ENCODE data around the gene NARF. TPM values are rescaled to one million over a fixed set of nuclear protein-coding genes. Genes with fewer than 3 reads are reported as not detected.

NARF gene
- polyA plus RNA-seq, 4 donors, result 74.7 to 94.5 (median 81.4) TPM

GRCh38 chr17:82432017-82432416 is 26.5 kb upstream of the NARF start:
- no peak for DNase-seq (ENCODE audit: low read depth in 4 of 4, low spot score in 2 of 4)

- no peak for DNase-seq (ENCODE audit: low read depth in 4 of 4, low spot score in 2 of 4)
These were observed 24.9 kb upstream of the NARF start for GRCh38 chr17:82433560-82434215.

- DNase-seq (ENCODE audit: low read depth in 4 of 4, low spot score in 2 of 4), result no peak
These were observed 24.4 kb upstream of the NARF start for GRCh38 chr17:82434216-82434565.

- no peak for DNase-seq (ENCODE audit: low read depth in 4 of 4, low spot score in 2 of 4)
These were observed 23.4 kb upstream of the NARF start for GRCh38 chr17:82435103-82435502.

- DNase-seq (ENCODE audit: low read depth in 4 of 4, low spot score in 2 of 4), result no peak
These were observed 22.6 kb upstream of the NARF start for GRCh38 chr17:82435601-82436583.

- no peak for DNase-seq (ENCODE audit: low read depth in 4 of 4, low spot score in 2 of 4)
These were observed 21.8 kb upstream of the NARF start for GRCh38 chr17:82436601-82437324.

- no peak for DNase-seq (ENCODE audit: low read depth in 4 of 4, low spot score in 2 of 4)
These were observed 21.2 kb upstream of the NARF start for GRCh38 chr17:82437325-82437668.

GRCh38 chr17:82438401-82439193 is 19.9 kb upstream of the NARF start:
- no peak for DNase-seq (ENCODE audit: low read depth in 4 of 4, low spot score in 2 of 4)

- no peak for DNase-seq (ENCODE audit: low read depth in 4 of 4, low spot score in 2 of 4)
These were observed 19.2 kb upstream of the NARF start for GRCh38 chr17:82439194-82439828.

- no peak for DNase-seq (ENCODE audit: low read depth in 4 of 4, low spot score in 2 of 4)
These were observed 18.6 kb upstream of the NARF start for GRCh38 chr17:82439829-82440365.

GRCh38 chr17:82440469-82440981 is 18.0 kb upstream of the NARF start:
- no peak for DNase-seq (ENCODE audit: low read depth in 4 of 4, low spot score in 2 of 4)

- DNase-seq (ENCODE audit: low read depth in 4 of 4, low spot score in 2 of 4), result no peak
These were observed 17.4 kb upstream of the NARF start for GRCh38 chr17:82440991-82441627.

GRCh38 chr17:82441691-82442487 is 16.7 kb upstream of the NARF start:
- no peak for DNase-seq (ENCODE audit: low read depth in 4 of 4, low spot score in 2 of 4)

- DNase-seq (ENCODE audit: low read depth in 4 of 4, low spot score in 2 of 4), result no peak
These were observed 15.7 kb upstream of the NARF start for GRCh38 chr17:82442643-82443464.

- no peak for DNase-seq (ENCODE audit: low read depth in 4 of 4, low spot score in 2 of 4)
These were observed 14.9 kb upstream of the NARF start for GRCh38 chr17:82443465-82444283.

- DNase-seq (ENCODE audit: low read depth in 4 of 4, low spot score in 2 of 4), result no peak
These were observed 14.2 kb upstream of the NARF start for GRCh38 chr17:82444284-82444893.
